Trophoblast cell (in vitro differentiated cells and primary cell): ENCODE data around the gene PPM1G.

Source experiments
- DNase-seq, 2 donors: peaks; one replicate each; pipeline ENCODE4 v3.0.0-alpha.2; 2016
- H2AFZ ChIP-seq: 2 replicates; pipeline ENCODE4 v1.6.1; 2013; ENCODE audit warnings: low read length, moderate library complexity, mild to moderate bottlenecking; ENCODE audit not compliant: insufficient read depth, poor library complexity
- H2AK5ac ChIP-seq: 2 replicates; pipeline ENCODE4 v1.6.1; 2013; ENCODE audit warnings: mild to moderate bottlenecking, low read length
- H2BK120ac ChIP-seq: 2 replicates; pipeline ENCODE4 v1.6.1; 2013; ENCODE audit warnings: low read length, mild to moderate bottlenecking, moderate library complexity; ENCODE audit not compliant: insufficient read depth, poor library complexity
- H2BK12ac ChIP-seq: 2 replicates; pipeline ENCODE4 v1.6.1; 2013; ENCODE audit warnings: mild to moderate bottlenecking, low read length, moderate library complexity
- H2BK5ac ChIP-seq: 2 replicates; pipeline ENCODE4 v1.6.1; 2013; ENCODE audit warnings: low read length, low read depth, moderate library complexity, mild to moderate bottlenecking; ENCODE audit not compliant: poor library complexity
- H3K14ac ChIP-seq: 2 replicates; pipeline ENCODE4 v1.6.1; 2013; ENCODE audit warnings: mild to moderate bottlenecking, low read length
- H3K18ac ChIP-seq: 2 replicates; pipeline ENCODE4 v1.6.1; 2013; ENCODE audit warnings: mild to moderate bottlenecking, low read length
- H3K23ac ChIP-seq: 2 replicates; pipeline ENCODE4 v1.6.1; 2013; ENCODE audit warnings: low read length
- H3K27ac ChIP-seq: 2 replicates; pipeline ENCODE4 v1.5.1; 2013; ENCODE audit warnings: low read depth, mild to moderate bottlenecking, inconsistent platforms, low read length, moderate library complexity
- H3K27me3 ChIP-seq: 2 replicates; pipeline ENCODE4 v1.6.1; 2013; ENCODE audit warnings: inconsistent platforms, mild to moderate bottlenecking, low read length, moderate library complexity; ENCODE audit not compliant: insufficient read depth
- H3K36me3 ChIP-seq, 2 experiments: 1 replicate in 1 of 2; 2 replicates in 1 of 2; pipeline ENCODE4 v1.6.1; 2013; ENCODE audit warnings: low read length in 2 of 2, mild to moderate bottlenecking in 2 of 2, moderate library complexity in 1 of 2; ENCODE audit not compliant: insufficient read depth in 2 of 2, control insufficient read depth in 1 of 2
- H3K4ac ChIP-seq: 2 replicates; pipeline ENCODE4 v1.6.1; 2013; ENCODE audit warnings: low read depth, mild to moderate bottlenecking, low read length, moderate library complexity
- H3K4me1 ChIP-seq, 2 experiments: 1 replicate in 1 of 2; 2 replicates in 1 of 2; pipeline ENCODE4 v1.6.1; 2013; ENCODE audit warnings: low read length in 2 of 2, mild to moderate bottlenecking in 2 of 2, moderate library complexity in 1 of 2; ENCODE audit not compliant: insufficient read depth in 2 of 2, control insufficient read depth in 1 of 2
- H3K4me2 ChIP-seq: 2 replicates; pipeline ENCODE4 v1.6.1; 2013; ENCODE audit warnings: inconsistent platforms, mild to moderate bottlenecking, low read length, moderate library complexity
- H3K4me3 ChIP-seq: 2 replicates; pipeline ENCODE4 v1.5.1; 2013; ENCODE audit warnings: mild to moderate bottlenecking, low read depth, low read length, inconsistent platforms
- H3K79me1 ChIP-seq: one replicate; pipeline ENCODE4 v1.6.1; 2013; ENCODE audit warnings: low read length
- H3K79me2 ChIP-seq: 2 replicates; pipeline ENCODE4 v1.6.1; 2013; ENCODE audit warnings: low read length, mild to moderate bottlenecking; ENCODE audit not compliant: control insufficient read depth, insufficient read depth, poor library complexity
- H3K9ac ChIP-seq: 2 replicates; pipeline ENCODE4 v1.6.1; 2013; ENCODE audit warnings: mild to moderate bottlenecking, low read length
- H3K9me3 ChIP-seq: 2 replicates; pipeline ENCODE4 v1.6.1; 2013; ENCODE audit warnings: low read depth, mild to moderate bottlenecking, control low read depth, inconsistent platforms, low read length; ENCODE audit not compliant: insufficient read depth
- H4K12ac ChIP-seq: 2 replicates; pipeline ENCODE4 v1.6.1; 2013; ENCODE audit warnings: low read depth, mild to moderate bottlenecking, low read length, moderate library complexity
- H4K8ac ChIP-seq: 2 replicates; pipeline ENCODE4 v1.6.1; 2013; ENCODE audit warnings: low read depth, mild to moderate bottlenecking, low read length, moderate library complexity
- H4K91ac ChIP-seq: one replicate; pipeline ENCODE4 v1.6.1; 2013; ENCODE audit warnings: low read depth, mild to moderate bottlenecking, low read length, moderate library complexity
- WGBS: extraction: QIAGEN DNeasy Blood & Tissue Kit; methylation state at CpG from one replicate; pipeline ENCODE4 v1.1.7; 2013; ENCODE audit warnings: missing lambda C conversion rate; ENCODE audit not compliant: insufficient read length, insufficient coverage; ENCODE audit errors: extremely low coverage; 5-methylcytosine and 5-hydroxymethylcytosine counted together

PPM1G gene

GRCh38 chr2:27370026-27370815 is 39.2 kb downstream of the PPM1G start, which contains the start of the genes EIF2B4 and SNX17:
TSS of gene EIF2B4 (minus strand) at chr2:27370338. CDS start at chr2:27370314, 24 bp downstream.
TSS of gene SNX17 (plus strand) at chr2:27370616. CDS start at chr2:27370744, 128 bp downstream.
- Histone ChIP-seq H2BK5ac (peak within 1 kb of the TSS; percentile 80), H2AFZ (peak within 1 kb of the TSS; percentile 94), H3K14ac (peak within 1 kb of the TSS; percentile 81), H3K18ac (peak within 1 kb of the TSS; percentile 82), H3K4me3 (peak within 1 kb of the TSS; percentile 99), H3K4me1 (peaks cover 4 to 11% of the 10 kb centered on the region in 2 experiments), H3K79me2 (peaks cover 13% of the 10 kb centered on the region), H2BK120ac (peak within 1 kb of the TSS; percentile 61), H3K23ac (no peak within 1 kb of the TSS), H3K27me3 (no peaks in the 10 kb centered on the region), H4K91ac (peak within 1 kb of the TSS; percentile 90), H3K9ac (peak within 1 kb of the TSS; percentile 94), H4K8ac (peak within 1 kb of the TSS; percentile 97), H2AK5ac (peak within 1 kb of the TSS; percentile 96), H3K79me1 (peaks cover 15% of the 10 kb centered on the region), H3K27ac (peak within 1 kb of the TSS; percentile 58), H3K4me2 (peak within 1 kb of the TSS; percentile 86), H4K12ac (peak within 1 kb of the TSS; percentile 83), H3K9me3 (no peaks in the 10 kb centered on the region), H3K4ac (peak within 1 kb of the TSS; percentile 72), H2BK12ac (peak within 1 kb of the TSS; percentile 5), H3K36me3 (peaks cover 34 to 50% of the 10 kb centered on the region in 2 experiments)
- no CpG with 5 or more reads among the region's 85 CpGs for WGBS
- peak; percentile 100 for DNase-seq

DNA sequence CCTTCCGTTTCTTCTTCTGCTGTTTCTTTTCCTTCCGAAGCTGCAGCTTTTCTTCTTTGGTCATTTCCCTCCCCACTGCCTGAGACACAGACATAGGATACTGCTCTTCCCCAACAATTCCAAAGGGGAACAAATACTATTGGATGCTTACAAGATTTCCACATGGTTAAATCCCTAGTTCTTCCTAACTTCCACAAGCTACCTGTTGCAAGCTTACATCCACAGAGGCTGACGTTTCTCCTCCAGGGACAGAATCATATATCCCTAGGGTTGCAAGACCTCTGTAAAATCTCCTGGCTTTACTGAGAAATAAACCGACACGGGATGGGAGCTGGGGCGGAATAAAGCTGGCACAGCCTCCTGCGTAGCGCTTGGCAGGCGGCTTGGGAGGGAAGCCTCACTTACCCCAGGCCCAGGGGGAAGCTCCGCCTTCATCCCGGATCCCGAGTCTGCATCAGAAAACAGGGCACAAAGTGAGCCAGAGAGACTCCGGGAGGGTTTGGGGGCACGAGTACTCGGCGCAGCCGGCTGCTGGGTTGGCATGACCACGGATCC is 39.8 kb downstream of the PPM1G start:
- peaks cover 4 to 11% of the 10 kb centered on the region in 2 experiments for H3K4me1 ChIP-seq
- peaks cover 31 to 49% of the 10 kb centered on the region in 2 experiments for H3K36me3 ChIP-seq
- peak overlapping the region; percentile 78 for H4K8ac ChIP-seq
- peaks cover 15% of the 10 kb centered on the region for H3K79me1 ChIP-seq
- H2BK5ac ChIP-seq, result peak overlapping the region; percentile 44
- peak overlapping the region; percentile 5 for H2BK12ac ChIP-seq
- peak overlapping the region; percentile 40 for H2BK120ac ChIP-seq
- peak overlapping the region; percentile 95 for H3K4me3 ChIP-seq
- peaks cover 13% of the 10 kb centered on the region for H3K79me2 ChIP-seq
- peak overlapping the region; percentile 36 for H4K12ac ChIP-seq
- peak overlapping the region; percentile 71 for H4K91ac ChIP-seq
- peak overlapping the region; percentile 93 for H3K9ac ChIP-seq
- no CpG with 5 or more reads among the region's 18 CpGs for WGBS
- H3K23ac ChIP-seq, result no peak overlapping the region
- peak overlapping the region; percentile 76 for H3K18ac ChIP-seq
- no peaks in the 10 kb centered on the region for H3K9me3 ChIP-seq
- H3K14ac ChIP-seq, result peak overlapping the region; percentile 81
- peak overlapping the region; percentile 1 for H2AK5ac ChIP-seq
- peak in 1 of 2 donors; percentile 57 for DNase-seq
- H3K27ac ChIP-seq, result peak overlapping the region; percentile 58
- peak overlapping the region; percentile 75 for H3K4me2 ChIP-seq
- peak overlapping the region; percentile 72 for H3K4ac ChIP-seq
- H3K27me3 ChIP-seq, result no peaks in the 10 kb centered on the region
- peak overlapping the region; percentile 94 for H2AFZ ChIP-seq

- no peak overlapping the region for H4K12ac ChIP-seq
- H3K27me3 ChIP-seq, result no peaks in the 10 kb centered on the region
- no peak overlapping the region for H2BK12ac ChIP-seq
- H3K79me2 ChIP-seq, result no peaks in the 10 kb centered on the region
- H2AFZ ChIP-seq, result no peak overlapping the region
- no peaks in the 10 kb centered on the region for H3K79me1 ChIP-seq
- H3K4ac ChIP-seq, result no peak overlapping the region
- no peak overlapping the region for H3K9ac ChIP-seq
- peaks cover 0 to 1% of the 10 kb centered on the region in 2 experiments for H3K4me1 ChIP-seq
- no peak overlapping the region for H3K4me2 ChIP-seq
- no peak overlapping the region for H4K8ac ChIP-seq
- no peak overlapping the region for H3K4me3 ChIP-seq
- no peak overlapping the region for H2AK5ac ChIP-seq
- no peak overlapping the region for H3K27ac ChIP-seq
- H3K18ac ChIP-seq, result no peak overlapping the region
- DNase-seq, result no peak
- peaks cover 33 to 44% of the 10 kb centered on the region in 2 experiments for H3K36me3 ChIP-seq
- no peak overlapping the region for H3K14ac ChIP-seq
- H3K9me3 ChIP-seq, result no peaks in the 10 kb centered on the region
- H2BK5ac ChIP-seq, result no peak overlapping the region
- no peak overlapping the region for H4K91ac ChIP-seq
- no CpG with 5 or more reads among the region's 2 CpGs for WGBS
- no peak overlapping the region for H3K23ac ChIP-seq
- H2BK120ac ChIP-seq, result no peak overlapping the region
These were observed 45.5 kb downstream of the PPM1G start for GRCh38 chr2:27363933-27364332.

GRCh38 chr2:27362678-27363420 is 46.5 kb downstream of the PPM1G start:
- no peaks in the 10 kb centered on the region for H3K79me1 ChIP-seq
- H2BK5ac ChIP-seq, result no peak overlapping the region
- no peak overlapping the region for H3K4me3 ChIP-seq
- H4K91ac ChIP-seq, result no peak overlapping the region
- no peak overlapping the region for H2AFZ ChIP-seq
- no peaks in the 10 kb centered on the region for H3K4me1 ChIP-seq
- H3K18ac ChIP-seq, result no peak overlapping the region
- H4K12ac ChIP-seq, result no peak overlapping the region
- H3K9me3 ChIP-seq, result no peaks in the 10 kb centered on the region
- no peak overlapping the region for H3K4ac ChIP-seq
- H3K27ac ChIP-seq, result no peak overlapping the region
- H4K8ac ChIP-seq, result no peak overlapping the region
- no peak overlapping the region for H3K14ac ChIP-seq
- no peak overlapping the region for H2BK12ac ChIP-seq
- peaks cover 31 to 37% of the 10 kb centered on the region in 2 experiments for H3K36me3 ChIP-seq
- H3K27me3 ChIP-seq, result no peaks in the 10 kb centered on the region
- H3K23ac ChIP-seq, result no peak overlapping the region
- WGBS, result no CpG with 5 or more reads among the region's 4 CpGs
- H3K9ac ChIP-seq, result no peak overlapping the region
- DNase-seq, result no peak
- no peak overlapping the region for H3K4me2 ChIP-seq
- H2AK5ac ChIP-seq, result no peak overlapping the region
- H2BK120ac ChIP-seq, result no peak overlapping the region
- H3K79me2 ChIP-seq, result no peaks in the 10 kb centered on the region
